ENCODE measurements around the gene CASP2. TPM values are rescaled to one million over a fixed set of nuclear protein-coding genes. Genes with fewer than 3 reads are reported as not detected.

Gene CASP2
- 10 to 100 TPM in 3 of 4 donors, 1 to 10 TPM in 1; 8.8 to 24.6 (median 12.2) TPM for total RNA-seq

- Histone ChIP-seq H3K36me3 (peaks cover 0 to 21% (median 15%) of the 10 kb centered on the region in 3 donors), H3K27ac (peak within 1 kb of the TSS; percentile 88 to 96 (median 94)), H3K9me3 (no peaks in the 10 kb centered on the region), H3K27me3 (no peaks in the 10 kb centered on the region), H3K4me1 (peaks cover 16 to 38% (median 17%) of the 10 kb centered on the region in 3 donors), H3K4me3 (peak within 1 kb of the TSS; percentile 69 to 96 (median 83))
- DNase-seq, result peak; percentile 87
- TF ChIP-seq CTCF (IDR thresholded peaks at IDR 0.05) (peak in 3 of 6 experiments; percentile 27 to 39 (median 32)), POLR2A (IDR thresholded peaks at IDR 0.05) (peak in 3 of 4 donors; percentile 56 to 86 (median 56))
- WGBS, 2 donors, result 4 to 6% methylated on average over 19 to 44 of the region's 84 CpGs
- intact Hi-C loops (cut with DNase I), result no loop called here
Observed at GRCh38 chr7:143287935-143288826, at the start of gene CASP2. Gene CASP2 (plus strand): TSS chr7:143288351. CDS start chr7:143288456, 105 bp downstream.

DNA sequence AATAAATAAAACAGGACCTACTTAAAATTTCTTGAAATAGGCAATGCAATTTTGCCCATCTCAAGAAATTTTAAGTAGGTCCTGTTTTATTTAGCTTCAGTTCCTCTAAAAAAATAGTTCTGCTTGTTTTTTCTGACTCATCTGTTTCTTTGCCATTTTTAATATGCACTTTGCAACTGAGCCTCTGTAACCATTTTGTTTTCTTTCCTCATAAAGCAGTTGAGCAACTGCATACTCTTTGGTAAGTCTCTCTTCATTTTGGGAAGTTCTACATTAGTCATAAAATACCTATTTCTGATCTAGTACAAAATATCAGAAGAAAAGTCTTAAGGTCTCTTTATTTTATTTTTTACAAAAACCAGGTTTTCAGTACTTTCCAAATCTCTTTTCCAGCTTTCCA is 48.3 kb upstream of the CASP2 start:
- intact Hi-C loops (cut with DNase I), result loop anchor here (5.0 kb wide), 2 partner anchors 62 to 177 kb away; no protein-coding TSS in a partner anchor
- Histone ChIP-seq H3K27me3 (peaks cover 0 to 4% (median 0%) of the 10 kb centered on the region in 4 donors), H3K36me3 (no peaks in the 10 kb centered on the region), H3K27ac (no peak overlapping the region), H3K4me3 (no peak overlapping the region), H3K4me1 (peaks cover 0 to 6% (median 2%) of the 10 kb centered on the region in 3 donors), H3K9me3 (peaks cover 0 to 20% (median 0%) of the 10 kb centered on the region in 3 donors)
- DNase-seq, result no peak
- TF ChIP-seq CTCF (IDR thresholded peaks at IDR 0.05) (no peak), POLR2A (IDR thresholded peaks at IDR 0.05) (no peak)

GRCh38 chr7:143240291-143241168 is 47.6 kb upstream of the CASP2 start:
- peak; percentile 86 to 92 (median 90) for TF ChIP-seq CTCF (IDR thresholded peaks at IDR 0.05)
- no peak for TF ChIP-seq POLR2A (IDR thresholded peaks at IDR 0.05)
- intact Hi-C loops (cut with DNase I), result loop anchor here (5.0 kb wide), 2 partner anchors 62 to 177 kb away; no protein-coding TSS in a partner anchor
- 15% methylated on average over 9 of the region's 9 CpGs for WGBS, 2 donors

GRCh38 chr7:143242306-143242705 is 45.8 kb upstream of the CASP2 start:
- intact Hi-C loops (cut with DNase I), result loop anchor here (5.0 kb wide), 2 partner anchors 60 to 175 kb away; no protein-coding TSS in a partner anchor
- H3K9me3 ChIP-seq, result peaks cover 0 to 6% (median 0%) of the 10 kb centered on the region in 3 donors
- H3K36me3 ChIP-seq, result no peaks in the 10 kb centered on the region
- peaks cover 0 to 4% (median 0%) of the 10 kb centered on the region in 4 donors for H3K27me3 ChIP-seq
- WGBS, 2 donors, result 77 to 85% methylated on average over 11 of the region's 11 CpGs
- no peak for TF ChIP-seq POLR2A (IDR thresholded peaks at IDR 0.05)
- no peak for TF ChIP-seq CTCF (IDR thresholded peaks at IDR 0.05)
- H3K4me3 ChIP-seq, result no peak overlapping the region
- no peak for DNase-seq
- H3K27ac ChIP-seq, result no peak overlapping the region
- peaks cover 0 to 11% (median 2%) of the 10 kb centered on the region in 3 donors for H3K4me1 ChIP-seq

More at GRCh38 chr7:143240291-143241168, 47.6 kb upstream of the CASP2 start:
- Histone ChIP-seq H3K36me3 (no peaks in the 10 kb centered on the region), H3K27ac (peak overlapping the region in 2 of 4 donors; percentile 40 to 72), H3K9me3 (peaks cover 0 to 20% (median 0%) of the 10 kb centered on the region in 3 donors), H3K4me3 (no peak overlapping the region), H3K27me3 (peaks cover 0 to 4% (median 0%) of the 10 kb centered on the region in 4 donors), H3K4me1 (peaks cover 0 to 11% (median 2%) of the 10 kb centered on the region in 3 donors)
- no peak for DNase-seq

Measured in esophagus squamous epithelium (tissue), 5 donors.